ENCODE measurements around the gene PHF10. TPM values are rescaled to one million over a fixed set of nuclear protein-coding genes. Genes with fewer than 3 reads are reported as not detected.
A peak's percentile ranks its signal among the peaks of the same experiment; 100 is the strongest.

The PHF10 gene
- total RNA-seq, 3 donors from 2014 or later (not counting 1 experiment from before 2014, with no cell fraction given): 46.5 to 56.5 (median 53.6) TPM

DNA sequence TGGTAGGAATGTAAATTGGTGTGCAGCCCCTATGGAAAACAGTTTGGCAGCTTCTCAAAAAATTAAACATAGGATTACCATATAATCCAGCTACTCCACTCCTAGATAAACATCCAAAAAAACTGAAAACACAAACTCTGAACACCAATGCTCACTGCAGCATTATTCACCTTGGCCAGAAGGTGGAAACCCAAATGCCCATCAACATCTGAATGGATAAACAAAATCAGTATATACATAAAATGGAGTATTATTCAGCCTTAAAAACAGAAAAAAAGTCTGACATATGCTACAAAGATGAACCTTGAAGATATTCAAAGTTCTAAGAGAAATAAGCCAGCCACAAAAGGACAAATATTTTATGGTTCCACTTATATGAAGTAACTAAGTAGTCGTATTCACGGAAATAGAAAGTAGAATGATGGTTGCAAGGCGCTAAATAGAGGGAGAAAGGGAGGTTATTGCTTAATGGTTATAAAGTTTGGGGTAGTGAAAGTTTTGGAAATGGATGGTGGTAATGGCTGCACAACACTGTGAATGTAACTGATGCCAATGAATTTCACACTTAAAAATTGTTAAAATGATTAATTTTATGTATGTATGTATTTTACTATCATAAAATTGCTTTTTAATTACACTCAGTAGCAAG is 4.0 kb downstream of the PHF10 start:
- Histone ChIP-seq H3K9me3 (ENCODE audit: control insufficient read depth, insufficient read depth, low read length) (no peaks in the 10 kb centered on the region), H3K4me1 (ENCODE audit: control insufficient read depth, insufficient read depth, low read length) (peaks cover 15% of the 10 kb centered on the region), H3K4me3 (ENCODE audit: low read length) (no peak overlapping the region), H3K36me3 (ENCODE audit: control insufficient read depth, insufficient read depth, low read length) (peaks cover 2% of the 10 kb centered on the region), H3K27ac (ENCODE audit: low read length) (no peak overlapping the region), H3K27me3 (ENCODE audit: control insufficient read depth, insufficient read depth, low read length) (no peaks in the 10 kb centered on the region)
- intact Hi-C loops (cut with micrococcal nuclease): no loop called here
- ATAC-seq (no peak), DNase-seq (peak in 1 of 2 donors; percentile 31)
- peaks cover 12% of the 10 kb centered on the region for H3K36me3 Mint-ChIP-seq
- H3K9me3 Mint-ChIP-seq: no peaks in the 10 kb centered on the region
- H3K4me3 Mint-ChIP-seq: no peak overlapping the region
- H3K4me1 Mint-ChIP-seq: peaks cover 10 to 12% of the 10 kb centered on the region in 2 donors
- TF ChIP-seq, protein P1, sequence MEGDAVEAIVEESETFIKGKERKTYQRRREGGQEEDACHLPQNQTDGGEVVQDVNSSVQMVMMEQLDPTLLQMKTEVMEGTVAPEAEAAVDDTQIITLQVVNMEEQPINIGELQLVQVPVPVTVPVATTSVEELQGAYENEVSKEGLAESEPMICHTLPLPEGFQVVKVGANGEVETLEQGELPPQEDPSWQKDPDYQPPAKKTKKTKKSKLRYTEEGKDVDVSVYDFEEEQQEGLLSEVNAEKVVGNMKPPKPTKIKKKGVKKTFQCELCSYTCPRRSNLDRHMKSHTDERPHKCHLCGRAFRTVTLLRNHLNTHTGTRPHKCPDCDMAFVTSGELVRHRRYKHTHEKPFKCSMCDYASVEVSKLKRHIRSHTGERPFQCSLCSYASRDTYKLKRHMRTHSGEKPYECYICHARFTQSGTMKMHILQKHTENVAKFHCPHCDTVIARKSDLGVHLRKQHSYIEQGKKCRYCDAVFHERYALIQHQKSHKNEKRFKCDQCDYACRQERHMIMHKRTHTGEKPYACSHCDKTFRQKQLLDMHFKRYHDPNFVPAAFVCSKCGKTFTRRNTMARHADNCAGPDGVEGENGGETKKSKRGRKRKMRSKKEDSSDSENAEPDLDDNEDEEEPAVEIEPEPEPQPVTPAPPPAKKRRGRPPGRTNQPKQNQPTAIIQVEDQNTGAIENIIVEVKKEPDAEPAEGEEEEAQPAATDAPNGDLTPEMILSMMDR (IDR thresholded peaks at IDR 0.05): no peak
- H3K27me3 Mint-ChIP-seq (ENCODE audit: low read depth in 2 of 2): no peaks in the 10 kb centered on the region
- H3K27ac Mint-ChIP-seq: no peak overlapping the region
- WGBS (ENCODE audit: insufficient coverage): 93% methylated on average over 3 of the region's 3 CpGs

DNA sequence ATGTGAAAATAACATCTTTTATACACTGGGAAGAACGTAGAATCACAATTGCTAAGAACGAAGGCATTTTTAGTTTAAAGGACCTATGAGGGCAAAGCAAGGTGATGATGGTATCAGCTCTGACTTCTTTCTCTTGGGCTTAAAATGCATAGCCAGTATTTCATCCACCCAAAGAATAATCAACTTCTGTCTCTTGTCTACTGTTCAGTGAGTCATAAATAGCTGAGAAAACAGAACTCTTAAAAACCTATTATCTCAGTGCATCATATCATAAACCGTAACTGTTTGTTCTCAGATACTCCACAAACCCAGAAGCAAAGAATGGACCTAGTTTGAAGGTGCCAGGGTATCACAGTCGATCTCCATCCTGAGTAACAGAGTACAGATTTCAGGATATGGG is 5.2 kb downstream of the PHF10 start:
- peaks cover 12% of the 10 kb centered on the region for H3K36me3 ChIP-seq (ENCODE audit: control insufficient read depth, insufficient read depth, low read length)
- TF ChIP-seq, protein P1 (IDR thresholded peaks at IDR 0.05): no peak
- no peak overlapping the region for H3K4me3 ChIP-seq (ENCODE audit: low read length)
- Mint-ChIP-seq H3K36me3 (peaks cover 19% of the 10 kb centered on the region), H3K4me3 (no peak overlapping the region), H3K9me3 (no peaks in the 10 kb centered on the region), H3K27me3 (ENCODE audit: low read depth in 2 of 2) (no peaks in the 10 kb centered on the region), H3K4me1 (peaks cover 10 to 12% of the 10 kb centered on the region in 2 donors), H3K27ac (no peak overlapping the region)
- H3K27me3 ChIP-seq (ENCODE audit: control insufficient read depth, insufficient read depth, low read length): no peaks in the 10 kb centered on the region
- peaks cover 8% of the 10 kb centered on the region for H3K4me1 ChIP-seq (ENCODE audit: control insufficient read depth, insufficient read depth, low read length)
- H3K9me3 ChIP-seq (ENCODE audit: control insufficient read depth, insufficient read depth, low read length): no peaks in the 10 kb centered on the region
- intact Hi-C loops (cut with micrococcal nuclease): no loop called here
- ATAC-seq: no peak
- DNase-seq: no peak
- 96% methylated on average over 4 of the region's 4 CpGs for WGBS (ENCODE audit: insufficient coverage)
- H3K27ac ChIP-seq (ENCODE audit: low read length): no peak overlapping the region

DNA sequence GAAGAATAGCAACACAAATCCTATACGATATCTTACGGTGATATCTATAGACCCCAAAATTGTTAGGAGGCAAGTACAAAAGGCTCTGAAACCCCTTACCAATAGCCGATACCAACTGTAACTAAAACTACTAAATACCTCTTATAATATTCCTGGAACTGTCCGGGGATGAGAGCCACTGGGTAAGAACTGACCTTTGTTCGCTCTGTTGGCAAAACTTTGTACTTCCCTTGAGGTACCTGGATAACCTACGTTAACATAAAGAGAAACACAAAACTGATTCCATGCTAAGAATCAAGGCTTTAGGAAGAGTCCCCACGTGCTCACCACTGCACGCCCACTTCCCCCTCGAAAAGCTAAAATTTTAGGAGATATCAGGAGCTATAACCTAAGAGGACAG is 9.7 kb downstream of the PHF10 start:
- 96% methylated on average over 9 of the region's 9 CpGs for WGBS (ENCODE audit: insufficient coverage)
- DNase-seq (no peak), ATAC-seq (no peak)
- H3K27ac ChIP-seq (ENCODE audit: low read length): no peak overlapping the region
- no peak overlapping the region for H3K4me3 ChIP-seq (ENCODE audit: low read length)
- peaks cover 19% of the 10 kb centered on the region for H3K36me3 Mint-ChIP-seq
- H3K36me3 ChIP-seq (ENCODE audit: control insufficient read depth, insufficient read depth, low read length): peaks cover 36% of the 10 kb centered on the region
- no peaks in the 10 kb centered on the region for H3K27me3 ChIP-seq (ENCODE audit: control insufficient read depth, insufficient read depth, low read length)
- intact Hi-C loops (cut with micrococcal nuclease): no loop called here
- no peaks in the 10 kb centered on the region for H3K4me1 Mint-ChIP-seq
- H3K27ac Mint-ChIP-seq: no peak overlapping the region
- TF ChIP-seq, protein P1 (IDR thresholded peaks at IDR 0.05): no peak
- H3K4me3 Mint-ChIP-seq: no peak overlapping the region
- no peaks in the 10 kb centered on the region for H3K27me3 Mint-ChIP-seq (ENCODE audit: low read depth in 2 of 2)
- H3K9me3 Mint-ChIP-seq: no peaks in the 10 kb centered on the region
- no peaks in the 10 kb centered on the region for H3K9me3 ChIP-seq (ENCODE audit: control insufficient read depth, insufficient read depth, low read length)
- no peaks in the 10 kb centered on the region for H3K4me1 ChIP-seq (ENCODE audit: control insufficient read depth, insufficient read depth, low read length)

DNA sequence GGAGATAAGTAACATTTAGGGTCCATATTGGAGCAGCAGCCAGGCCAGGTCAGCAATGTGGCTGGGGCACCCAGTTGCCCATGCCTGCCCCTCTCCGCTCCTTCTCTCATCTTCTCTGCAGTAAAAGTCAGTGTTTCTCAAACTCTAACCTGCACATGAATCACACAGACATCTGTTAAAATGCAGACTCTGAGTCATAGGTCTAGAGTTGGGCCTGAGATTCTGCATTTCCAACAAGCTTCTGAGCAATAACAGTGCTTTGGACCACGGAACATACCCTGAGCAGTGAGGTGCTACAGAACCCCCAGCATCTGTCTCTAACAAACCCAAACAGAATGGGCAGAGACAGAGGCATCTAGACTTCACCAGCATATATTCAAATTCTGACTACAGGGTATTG is 10.1 kb downstream of the PHF10 start:
- Mint-ChIP-seq H3K4me1 (no peaks in the 10 kb centered on the region), H3K27me3 (ENCODE audit: low read depth in 2 of 2) (no peaks in the 10 kb centered on the region), H3K9me3 (no peaks in the 10 kb centered on the region), H3K36me3 (peaks cover 19% of the 10 kb centered on the region), H3K27ac (no peak overlapping the region), H3K4me3 (no peak overlapping the region)
- peaks cover 36% of the 10 kb centered on the region for H3K36me3 ChIP-seq (ENCODE audit: control insufficient read depth, insufficient read depth, low read length)
- H3K9me3 ChIP-seq (ENCODE audit: control insufficient read depth, insufficient read depth, low read length): no peaks in the 10 kb centered on the region
- TF ChIP-seq, protein P1 (IDR thresholded peaks at IDR 0.05): no peak
- no peak overlapping the region for H3K27ac ChIP-seq (ENCODE audit: low read length)
- ATAC-seq (no peak), DNase-seq (no peak)
- no peak overlapping the region for H3K4me3 ChIP-seq (ENCODE audit: low read length)
- H3K4me1 ChIP-seq (ENCODE audit: control insufficient read depth, insufficient read depth, low read length): no peaks in the 10 kb centered on the region
- intact Hi-C loops (cut with micrococcal nuclease): no loop called here
- no peaks in the 10 kb centered on the region for H3K27me3 ChIP-seq (ENCODE audit: control insufficient read depth, insufficient read depth, low read length)
- 96% methylated on average over 2 of the region's 2 CpGs for WGBS (ENCODE audit: insufficient coverage)

Measured in natural killer cell (primary cell).